SIG-M5 treated with dmso at 0.1 percent for 504 hours (cell line): ENCODE measurements around the gene FANCD2.
"Not testable (repeated sequence)": the region's sequence is repeated elsewhere in the genome, so short reads cannot be mapped to it uniquely, and the experiment has no call there.

Source experiments
- DNase-seq: peaks from one replicate; lab custom pipeline; 2025; ENCODE audit not compliant: unreplicated experiment; lab: John Stamatoyannopoulos, UW

The FANCD2 gene

GRCh38 chr3:10012106-10012505 is 14.1 kb upstream of the FANCD2 start:
- no peak for DNase-seq

GRCh38 chr3:10015461-10015904 is 10.8 kb upstream of the FANCD2 start:
- DNase-seq = peak; percentile 33

- no peak for DNase-seq
These were observed 8.5 kb upstream of the FANCD2 start for GRCh38 chr3:10017636-10018292.

GRCh38 chr3:10018806-10019205 is 7.4 kb upstream of the FANCD2 start:
- DNase-seq = not testable (repeated sequence)

- DNase-seq = no peak
These were observed 6.9 kb upstream of the FANCD2 start for GRCh38 chr3:10019326-10019725.

- no peak for DNase-seq
These were observed 4.1 kb upstream of the FANCD2 start for GRCh38 chr3:10021856-10022775.

GRCh38 chr3:10023587-10024310 is 2.5 kb upstream of the FANCD2 start:
- peak; percentile 43 for DNase-seq

- DNase-seq = no peak
These were observed 793 bp upstream of the FANCD2 start for GRCh38 chr3:10025205-10026083.

GRCh38 chr3:10041034-10041433 is 14.8 kb downstream of the FANCD2 start:
- no peak for DNase-seq

- DNase-seq = no peak
These were observed 21.6 kb downstream of the FANCD2 start for GRCh38 chr3:10047876-10048275.

- DNase-seq = not testable (repeated sequence)
These were observed 26.8 kb downstream of the FANCD2 start for GRCh38 chr3:10053054-10053453.

GRCh38 chr3:10055097-10055496 is 28.9 kb downstream of the FANCD2 start:
- DNase-seq = no peak

GRCh38 chr3:10070077-10070476 is 43.8 kb downstream of the FANCD2 start:
- not testable (repeated sequence) for DNase-seq

GRCh38 chr3:10074666-10075065 is 48.4 kb downstream of the FANCD2 start:
- no peak for DNase-seq

- no peak for DNase-seq
These were observed 55.6 kb downstream of the FANCD2 start for GRCh38 chr3:10081871-10082270.

GRCh38 chr3:10085738-10086137 is 59.5 kb downstream of the FANCD2 start:
- DNase-seq = peak; percentile 48

- DNase-seq = no peak
These were observed 62.0 kb downstream of the FANCD2 start for GRCh38 chr3:10088256-10088655.

GRCh38 chr3:10090179-10090578 is 63.9 kb downstream of the FANCD2 start:
- DNase-seq = no peak

- not testable (repeated sequence) for DNase-seq
These were observed 64.5 kb downstream of the FANCD2 start for GRCh38 chr3:10090774-10091173.

GRCh38 chr3:10091387-10091786 is 65.2 kb downstream of the FANCD2 start:
- not testable (repeated sequence) for DNase-seq
